IMR-90 (cell line): ENCODE results near the gene NR6A1. TPM values are rescaled to one million over a fixed set of nuclear protein-coding genes. Genes with fewer than 3 reads are reported as not detected.
A peak's percentile ranks its signal among the peaks of the same experiment; 100 is the strongest.

Experiments used
- ATAC-seq: fragments of 200-7000 bp; cut with Tn5 transposase; 2 replicates; pipeline ENCODE4 v1.9.1; 2020; ENCODE audit warnings: low read depth, mild to moderate bottlenecking, moderate library complexity
- BruUV-seq: library from RNA; stranded (reverse); fragments of 400-500 nt; replicated peaks from 2 replicates; lab custom pipeline; 2021; lab: Mats Ljungman, UMichigan
- CTCF ChIA-PET: fragments of 300-600 bp; formaldehyde crosslinking; extraction: SDS; loops from one replicate; lab custom pipeline; 2021; ENCODE audit warnings: antibody characterized with exemption; lab: Yijun Ruan, JAX
- POLR2A ChIA-PET: fragments of 300-600 bp; sonication (Branson Sonifier 250); formaldehyde crosslinking; loops from one replicate; lab custom pipeline; 2022; ENCODE audit warnings: antibody characterized with exemption; ENCODE audit not compliant: unreplicated experiment; lab: Charles Lee
- DNase-seq: peaks from one replicate; pipeline ENCODE4 v3.0.0; 2013
- H2AFZ ChIP-seq: replicated peaks from 2 replicates; pipeline ENCODE3; 2013; ENCODE audit warnings: low read length, mild to moderate bottlenecking; ENCODE audit not compliant: poor library complexity
- H2AK5ac ChIP-seq: 2 replicates; pipeline ENCODE4 v1.6.1; 2013; ENCODE audit warnings: low read depth, low read length, inconsistent platforms
- H2AK9ac ChIP-seq: replicated peaks from 2 replicates; pipeline ENCODE3; 2013; ENCODE audit warnings: mild to moderate bottlenecking, low read depth, low read length, moderate library complexity; ENCODE audit not compliant: poor library complexity
- H2BK120ac ChIP-seq: 2 replicates; pipeline ENCODE4 v1.6.1; 2013; ENCODE audit warnings: low read depth, low read length, inconsistent platforms
- H2BK15ac ChIP-seq: 3 replicates; pipeline ENCODE4 v1.6.1; 2013; ENCODE audit warnings: low read depth, low read length, inconsistent platforms
- H2BK20ac ChIP-seq: 2 replicates; pipeline ENCODE4 v1.6.1; 2013; ENCODE audit warnings: low read depth, mild to moderate bottlenecking, inconsistent platforms, low read length, moderate library complexity
- H2BK5ac ChIP-seq: 2 replicates; pipeline ENCODE4 v1.6.1; 2013; ENCODE audit warnings: mild to moderate bottlenecking, low read depth, low read length, inconsistent platforms; ENCODE audit not compliant: poor library complexity, severe bottlenecking
- H3K14ac ChIP-seq: replicated peaks from 2 replicates; pipeline ENCODE4 v1.6.1; 2013; ENCODE audit warnings: low read depth, low read length, inconsistent platforms
- H3K18ac ChIP-seq: 2 replicates; pipeline ENCODE4 v1.6.1; 2013; ENCODE audit warnings: low read depth, low read length, control low read depth
- H3K23ac ChIP-seq: 2 replicates; pipeline ENCODE4 v1.6.1; 2013; ENCODE audit warnings: low read depth, low read length, inconsistent platforms
- H3K27ac ChIP-seq: 2 replicates; pipeline ENCODE4 v1.5.1; 2013; ENCODE audit warnings: mild to moderate bottlenecking, control low read depth, low read length; ENCODE audit not compliant: insufficient read depth
- H3K27me3 ChIP-seq: 2 replicates; pipeline ENCODE4 v1.6.1; 2013; ENCODE audit warnings: low read length; ENCODE audit not compliant: control insufficient read depth, insufficient read depth
- H3K36me3 ChIP-seq: 2 replicates; pipeline ENCODE4 v1.6.1; 2013; ENCODE audit warnings: low read length, mixed read lengths; ENCODE audit not compliant: control insufficient read depth, insufficient read depth
- H3K4ac ChIP-seq: 2 replicates; pipeline ENCODE4 v1.6.1; 2013; ENCODE audit warnings: low read depth, low read length, inconsistent platforms
- H3K4me1 ChIP-seq: 2 replicates; pipeline ENCODE4 v1.6.1; 2013; ENCODE audit warnings: low read length, mixed read lengths; ENCODE audit not compliant: control insufficient read depth, insufficient read depth
- H3K4me2 ChIP-seq: 2 replicates; pipeline ENCODE4 v1.6.1; 2013; ENCODE audit warnings: low read depth, mild to moderate bottlenecking, control low read depth, low read length, moderate library complexity
- H3K4me3 ChIP-seq: 2 replicates; pipeline ENCODE4 v1.5.1; 2013; ENCODE audit warnings: low read depth, mild to moderate bottlenecking, control low read depth, low read length, moderate library complexity; ENCODE audit not compliant: insufficient read depth
- H3K56ac ChIP-seq: 2 replicates; pipeline ENCODE4 v1.6.1; 2013; ENCODE audit warnings: low read length, inconsistent platforms; ENCODE audit not compliant: insufficient read depth; ENCODE audit errors: extremely low read depth
- H3K79me1 ChIP-seq, 2 experiments: 2 replicates each; pipeline ENCODE4 v1.6.1; 2013; ENCODE audit warnings: low read length in 2 of 2, inconsistent platforms in 1 of 2, low read depth in 1 of 2
- H3K9ac ChIP-seq: 2 replicates; pipeline ENCODE4 v1.6.1; 2013; ENCODE audit warnings: low read depth, low read length, control low read depth
- H3K9me1 ChIP-seq: 2 replicates; pipeline ENCODE4 v1.6.1; 2013; ENCODE audit warnings: low read length, inconsistent platforms; ENCODE audit not compliant: insufficient read depth
- H3K9me3 ChIP-seq: 2 replicates; pipeline ENCODE4 v1.6.1; 2013; ENCODE audit warnings: low read length; ENCODE audit not compliant: control insufficient read depth, insufficient read depth
- H4K20me1 ChIP-seq: 2 replicates; pipeline ENCODE4 v1.6.1; 2013; ENCODE audit warnings: low read length, inconsistent platforms; ENCODE audit not compliant: insufficient read depth
- H4K5ac ChIP-seq: 2 replicates; pipeline ENCODE4 v1.6.1; 2013; ENCODE audit warnings: mild to moderate bottlenecking, low read depth, low read length, control low read depth
- H4K8ac ChIP-seq, 2 experiments: 2 replicates each; pipeline ENCODE4 v1.6.1; 2013; ENCODE audit warnings: low read depth in 2 of 2, low read length in 2 of 2, control low read depth in 1 of 2, inconsistent platforms in 1 of 2
- H4K91ac ChIP-seq: 2 replicates; pipeline ENCODE4 v1.6.1; 2013; ENCODE audit warnings: low read depth, low read length, inconsistent platforms; ENCODE audit not compliant: insufficient read depth
- BHLHE40 ChIP-seq: fragments of 150-350 bp; IDR thresholded peaks from 2 replicates; pipeline ENCODE4 v1.6.1; 2016; ENCODE audit warnings: mild to moderate bottlenecking, low read depth, low read length
- CEBPB ChIP-seq: IDR thresholded peaks from 2 replicates; pipeline ENCODE4 v1.6.1; 2012; ENCODE audit warnings: low read depth, low read length, improper control_type of control experiment
- FOS ChIP-seq: fragments of 150-350 bp; IDR thresholded peaks from 2 replicates; pipeline ENCODE4 v1.6.1; 2016; ENCODE audit warnings: low read depth, low read length
- MAZ ChIP-seq: IDR thresholded peaks from 2 replicates; pipeline ENCODE4 v1.6.1; 2012; ENCODE audit warnings: low read depth, mild to moderate bottlenecking, low read length, improper control_type of control experiment, moderate library complexity, borderline replicate concordance
- MXI1 ChIP-seq: IDR thresholded peaks from 2 replicates; pipeline ENCODE4 v1.6.1; 2012; ENCODE audit warnings: low read depth, mild to moderate bottlenecking, low read length, moderate library complexity, borderline replicate concordance
- NFE2L2 ChIP-seq: fragments of 150-350 bp; IDR thresholded peaks from 2 replicates; pipeline ENCODE4 v1.6.1; 2016; ENCODE audit warnings: low read depth, mild to moderate bottlenecking, low read length
- RAD21 ChIP-seq: IDR thresholded peaks from 2 replicates; pipeline ENCODE4 v1.6.1; 2012; ENCODE audit warnings: low read length, improper control_type of control experiment
- WGBS, 2 experiments: methylation state at CpG; one replicate each; pipeline versions ENCODE4 v1.1.5 to v1.1.7; 2013; ENCODE audit warnings: missing lambda C conversion rate in 2 of 2; ENCODE audit not compliant: insufficient read length in 1 of 2; ENCODE audit errors: extremely low coverage in 2 of 2; 5-methylcytosine and 5-hydroxymethylcytosine counted together
- dilution Hi-C: fragments of 300-500 bp; cut with HindIII; formaldehyde crosslinking; loops from one replicate; pipeline ENCODE4 v1.14.3; 2018; ENCODE audit warnings: low sequenced_read_pairs; ENCODE audit not compliant: unreplicated experiment
- in situ Hi-C: fragments of 300-500 bp; cut with MboI; formaldehyde crosslinking; loops from 3 replicates; pipeline ENCODE4 v1.14.3; 2019; ENCODE audit warnings: low sequenced_read_pairs, inconsistent platforms, mixed read lengths
- intact Hi-C: fragments of 100-400 bp; cut with micrococcal nuclease; formaldehyde crosslinking; loops from 2 replicates; pipeline ENCODE4 v1.10.0; 2022
- polyA plus RNA-seq, 3 experiments: library from polyadenylated mRNA; depleted of rRNA; stranded (reverse); fragments of >200 nt; gene quantifications; 2 replicates each; pipeline ENCODE4 v1.2.3, GENCODE V29; 2012; ENCODE audit warnings: low replicate concordance in 1 of 3
- total RNA-seq: library from RNA; depleted of rRNA; stranded (reverse); fragments of >200 nt; gene quantifications from 2 replicates; pipeline ENCODE4 v1.2.3, GENCODE V29; 2012

Gene NR6A1
- total and polyA plus RNA-seq, 2 of the 4 experiments (the other 2 are of a cell fraction): 0.14 to 0.36 TPM

GRCh38 chr9:124510650-124511425 is 260.3 kb downstream of the NR6A1 start:
- H3K36me3 ChIP-seq: no peaks in the 10 kb centered on the region
- H4K5ac ChIP-seq: no peak overlapping the region
- ChIA-PET CTCF (no interaction called here), POLR2A (no interaction called here)
- in situ Hi-C loops: no loop called here
- H3K4ac ChIP-seq: no peak overlapping the region
- H4K8ac ChIP-seq: no peak overlapping the region
- no peak overlapping the region for H2BK120ac ChIP-seq
- BruUV-seq: no TSS peak
- H2BK15ac ChIP-seq: no peak overlapping the region
- H3K4me1 ChIP-seq: no peaks in the 10 kb centered on the region; the same call in 1 of the 2 replicates
- H2BK5ac ChIP-seq: no peak overlapping the region
- ATAC-seq (0 out of 2 replicates have a peak, but pooled peaks have one; percentile 19), DNase-seq (peak; percentile 21)
- 100% methylated on average over 1 of the region's 9 CpGs; no CpG with 5 or more reads in 1 of the 2 experiments for WGBS, 2 experiments
- no peak for TF ChIP-seq BHLHE40
- no peak for TF ChIP-seq RAD21
- TF ChIP-seq MXI1: no peak
- no peak for TF ChIP-seq NFE2L2
- no peak for TF ChIP-seq FOS
- no peak for TF ChIP-seq MAZ
- TF ChIP-seq CEBPB: peak; percentile 85
- dilution Hi-C loops: no loop called here
- peaks cover 46% of the 10 kb centered on the region for H3K27me3 ChIP-seq
- no peak overlapping the region for H3K4me3 ChIP-seq
- no peak overlapping the region for H4K91ac ChIP-seq
- no peak overlapping the region for H3K56ac ChIP-seq
- H3K18ac ChIP-seq: no peak overlapping the region
- no peaks in the 10 kb centered on the region for H4K20me1 ChIP-seq
- no peak overlapping the region; the same call in 1 of the 2 replicates for H3K14ac ChIP-seq
- no peak overlapping the region for H3K4me2 ChIP-seq
- H2BK20ac ChIP-seq: no peak overlapping the region
- no peaks in the 10 kb centered on the region for H3K79me1 ChIP-seq
- H3K23ac ChIP-seq: no peak overlapping the region
- H2AK9ac ChIP-seq: no peak overlapping the region
- H3K27ac ChIP-seq: no peak overlapping the region
- intact Hi-C loops: no loop called here
- no peak overlapping the region for H3K9ac ChIP-seq
- no peaks in the 10 kb centered on the region for H3K9me3 ChIP-seq
- no peaks in the 10 kb centered on the region for H3K9me1 ChIP-seq
- H2AK5ac ChIP-seq: no peak overlapping the region
- no peak overlapping the region for H2AFZ ChIP-seq
